ENCODE results near the gene TTC22.

TTC22 gene

GRCh38 chr1:54806931-54807611, 5.9 kb upstream of the TTC22 start:
- no peak for DNase-seq

- DNase-seq: no peak
These were observed 4.9 kb upstream of the TTC22 start for GRCh38 chr1:54805981-54806381.

- DNase-seq: no peak
These were observed 4.3 kb upstream of the TTC22 start for GRCh38 chr1:54805466-54805865.

GRCh38 chr1:54804471-54805132, 3.5 kb upstream of the TTC22 start:
- DNase-seq: no peak

GRCh38 chr1:54803761-54804470, 2.8 kb upstream of the TTC22 start:
- DNase-seq: no peak

GRCh38 chr1:54800041-54800898, 853 bp downstream of the TTC22 start:
- DNase-seq: no peak

DNA sequence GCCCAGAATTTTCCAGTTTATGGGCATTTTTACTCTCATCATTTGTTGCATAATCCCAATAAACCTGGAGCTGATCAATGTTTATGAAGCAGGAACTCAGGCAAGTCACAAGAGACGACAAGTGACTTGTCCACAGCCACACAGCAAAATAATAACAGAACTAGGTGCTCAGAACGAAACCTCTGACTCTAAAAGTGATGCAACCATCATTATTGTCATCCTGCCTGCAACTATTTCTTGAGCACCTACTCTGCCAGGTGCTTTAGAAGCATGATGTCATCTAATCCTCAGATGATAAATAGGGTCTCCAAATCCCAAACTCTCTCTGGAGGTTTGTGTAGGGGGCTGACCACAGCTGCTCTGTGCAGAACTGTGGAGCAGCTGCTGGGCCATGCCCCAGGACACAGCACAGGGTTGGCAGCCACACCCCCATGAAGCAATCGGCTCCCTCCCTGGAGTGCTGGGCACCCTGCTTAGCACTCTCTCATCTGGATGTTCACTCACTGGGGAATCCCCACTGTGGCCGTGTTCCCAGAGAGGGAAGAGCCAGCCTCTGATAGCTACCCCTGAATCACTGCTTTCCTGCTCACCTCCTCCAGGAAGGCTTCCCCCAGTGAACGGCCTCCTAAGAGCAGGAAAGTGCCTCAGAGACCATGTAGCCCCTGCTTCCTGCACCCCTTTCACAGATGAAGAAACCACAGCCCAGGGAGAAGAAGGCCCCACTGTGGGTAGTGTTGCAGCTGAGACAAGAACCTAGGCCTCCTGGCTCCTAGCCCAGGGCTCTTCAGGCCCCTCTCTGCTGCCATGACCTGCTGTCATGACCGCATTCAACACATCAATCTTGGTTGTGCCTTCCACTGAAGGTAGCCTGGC, 2.1 kb downstream of the TTC22 start:
- no peak for DNase-seq

- no peak for DNase-seq
These were observed 2.9 kb downstream of the TTC22 start for GRCh38 chr1:54798206-54798605.

- DNase-seq: no peak
These were observed 4.2 kb downstream of the TTC22 start for GRCh38 chr1:54796902-54797301.

DNA sequence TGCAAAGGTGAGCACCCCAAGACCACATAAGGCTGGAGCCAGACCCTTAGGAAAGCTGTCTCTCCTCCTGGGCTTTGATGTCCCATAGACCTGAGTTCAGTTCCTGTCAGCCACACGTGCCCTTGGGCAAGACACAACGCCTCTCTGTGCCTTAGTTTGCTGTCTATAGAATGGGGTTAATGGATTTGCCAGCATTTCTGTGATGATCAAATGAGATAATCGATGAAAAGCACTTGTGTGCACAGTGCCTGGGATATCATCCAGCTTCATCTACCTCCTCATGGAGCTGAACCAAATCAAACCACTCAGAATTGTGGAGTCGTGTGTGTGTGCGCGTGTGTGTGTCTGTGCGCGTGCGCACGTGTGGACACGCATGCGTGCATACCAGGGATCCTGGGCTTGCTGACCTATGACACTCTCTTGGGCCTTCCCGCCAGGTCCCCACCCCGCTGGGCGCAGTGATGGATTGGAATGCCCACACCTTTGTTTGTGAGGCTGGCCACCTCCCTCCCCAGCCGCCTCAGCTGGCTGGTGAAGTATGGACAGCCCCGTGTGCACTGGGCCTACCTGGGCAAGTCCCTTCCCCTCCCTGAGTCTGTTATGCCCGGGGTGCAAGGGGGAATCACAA, 5.2 kb downstream of the TTC22 start:
- DNase-seq: no peak

- no peak for DNase-seq
These were observed 5.8 kb downstream of the TTC22 start for GRCh38 chr1:54795356-54795665.

DNA sequence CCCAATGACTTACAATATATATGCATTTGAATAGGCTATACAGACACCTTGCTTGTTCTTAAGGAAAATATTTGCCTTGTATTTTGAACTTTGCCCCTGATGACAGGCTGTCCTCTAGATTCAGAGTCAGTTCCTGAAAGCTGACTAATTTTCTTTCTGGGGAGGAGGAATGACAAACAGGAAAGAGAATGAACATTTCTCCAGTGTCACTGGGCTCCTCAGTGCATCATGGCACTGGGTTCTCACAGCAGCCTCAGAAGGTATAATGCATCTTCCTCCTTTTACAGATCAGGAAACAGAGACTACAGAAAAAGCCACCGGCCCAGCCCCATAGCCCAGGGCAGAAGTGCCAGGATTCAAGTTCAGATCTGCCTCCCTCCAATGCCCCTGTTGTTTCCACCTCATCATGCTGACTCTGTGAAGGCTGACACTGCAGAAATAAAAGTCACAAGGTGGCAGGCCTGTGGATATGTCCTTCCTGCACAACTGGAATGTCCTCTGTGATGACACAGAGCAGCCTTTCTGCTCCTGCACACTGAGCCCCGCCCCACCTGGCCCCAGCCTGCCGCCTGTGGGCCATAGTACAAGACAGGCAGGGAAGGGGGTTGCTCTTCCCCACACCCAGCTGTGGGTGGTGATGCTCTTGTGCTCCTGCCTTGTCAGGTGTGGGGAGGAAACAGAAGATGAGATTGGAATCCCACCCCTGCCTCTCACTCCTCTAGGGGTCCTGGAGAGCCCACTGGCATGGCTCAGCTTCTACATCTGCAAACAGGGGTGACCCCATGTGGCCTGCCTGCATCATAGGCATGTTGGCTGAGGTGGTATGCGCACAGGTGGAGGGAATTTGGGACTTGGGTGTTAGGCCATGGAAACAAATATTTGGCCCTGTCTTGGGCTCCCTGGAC, 6.4 kb downstream of the TTC22 start:
- no peak for DNase-seq

DNA sequence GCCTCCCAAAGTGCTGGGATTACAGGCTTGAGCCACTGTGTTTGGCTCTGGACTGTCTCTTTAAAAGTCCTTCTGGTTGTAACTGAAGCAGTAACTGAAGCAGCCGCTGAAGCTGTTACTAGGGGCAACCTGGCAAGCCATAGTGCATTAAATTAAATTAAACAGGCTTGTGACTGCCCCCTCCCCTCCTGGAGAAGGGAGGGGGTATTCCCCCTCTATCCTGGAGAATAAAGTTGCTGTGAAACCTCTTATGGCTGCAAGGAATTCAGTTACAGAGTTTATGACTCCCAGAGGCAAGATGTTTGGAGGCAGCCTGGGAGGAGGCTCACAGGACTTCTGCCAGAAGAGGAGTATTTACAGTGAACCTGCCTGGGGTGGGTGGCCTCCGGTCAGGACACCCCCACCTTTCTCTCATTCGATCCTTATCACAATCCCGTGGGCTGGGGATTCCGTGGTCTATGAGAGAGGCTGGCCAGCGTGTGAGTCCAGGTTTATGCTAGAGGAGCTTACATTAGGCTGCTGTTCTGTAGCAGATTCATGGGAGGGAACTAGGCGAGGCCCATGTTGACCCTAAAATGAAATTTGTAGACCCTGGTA, 8.3 kb downstream of the TTC22 start:
- DNase-seq: no peak

- peak; percentile 47 to 51 for DNase-seq
These were observed 9.1 kb downstream of the TTC22 start for GRCh38 chr1:54791880-54792522.

- DNase-seq: no peak
These were observed 12.7 kb downstream of the TTC22 start for GRCh38 chr1:54788459-54788858.

- DNase-seq: no peak
These were observed 13.5 kb downstream of the TTC22 start for GRCh38 chr1:54787604-54788003.

- DNase-seq: no peak
These were observed 14.3 kb downstream of the TTC22 start for GRCh38 chr1:54786778-54787177.

GRCh38 chr1:54784066-54784465, 17.1 kb downstream of the TTC22 start:
- no peak for DNase-seq

- no peak for DNase-seq
These were observed 18.5 kb downstream of the TTC22 start for GRCh38 chr1:54782588-54782987.

DNA sequence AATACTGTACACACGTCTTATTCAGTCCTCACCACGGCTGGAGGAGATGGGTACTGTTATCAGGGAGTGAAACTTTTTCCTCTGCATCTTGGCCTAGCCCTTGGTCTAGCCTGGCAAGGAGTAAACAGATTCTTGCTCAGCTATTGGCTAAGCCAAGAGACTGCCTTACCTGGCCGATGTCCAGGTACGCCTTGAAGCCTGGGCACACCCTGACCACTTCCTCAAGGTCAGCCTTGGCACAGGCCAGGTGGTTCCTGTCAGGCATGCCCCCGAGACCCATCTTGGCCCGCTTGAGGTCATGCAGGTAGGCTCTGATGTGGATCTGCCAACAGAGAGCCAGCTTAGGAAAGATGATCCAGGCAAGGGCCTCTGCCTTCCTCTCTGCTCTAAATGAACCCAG, 19.0 kb downstream of the TTC22 start:
- DNase-seq: no peak
